Ectodermal cell (in vitro differentiated cells): Measurements from ENCODE around the gene MYCBP2.
A peak's percentile ranks its signal among the peaks of the same experiment; 100 is the strongest.

Experiments used
- H3K27ac ChIP-seq: 2 replicates; pipeline ENCODE4 v1.7.0; 2013; ENCODE audit warnings: mild to moderate bottlenecking, low read depth, low read length; ENCODE audit not compliant: insufficient read depth, poor library complexity, severe bottlenecking
- H3K27me3 ChIP-seq: 2 replicates; pipeline ENCODE4 v1.7.0; 2013; ENCODE audit warnings: mild to moderate bottlenecking, low read length; ENCODE audit not compliant: insufficient read depth, control insufficient read depth, poor library complexity, severe bottlenecking
- H3K36me3 ChIP-seq: one replicate; pipeline ENCODE4 v1.7.0; 2013; ENCODE audit warnings: low read length; ENCODE audit not compliant: control insufficient read depth, insufficient read depth
- H3K4me1 ChIP-seq: one replicate; pipeline ENCODE4 v1.7.0; 2013; ENCODE audit warnings: low read length; ENCODE audit not compliant: control insufficient read depth, insufficient read depth
- H3K4me3 ChIP-seq: 2 replicates; pipeline ENCODE4 v1.7.0; 2013; ENCODE audit warnings: low read depth, low read length, control low read depth; ENCODE audit not compliant: insufficient read depth
- H3K9me3 ChIP-seq: 2 replicates; pipeline ENCODE4 v1.7.0; 2013; ENCODE audit warnings: mild to moderate bottlenecking, low read length, moderate library complexity; ENCODE audit not compliant: control insufficient read depth
- WGBS, 2 experiments: methylation state at CpG; one replicate each; pipeline ENCODE4 v1.1.7; 2013; ENCODE audit warnings: missing lambda C conversion rate in 2 of 2; 5-methylcytosine and 5-hydroxymethylcytosine counted together

The MYCBP2 gene

GRCh38 chr13:77079902-77080413 lies 246.9 kb downstream of the MYCBP2 start:
- Histone ChIP-seq H3K9me3 (no peaks in the 10 kb centered on the region), H3K4me1 (no peaks in the 10 kb centered on the region), H3K27me3 (no peaks in the 10 kb centered on the region), H3K36me3 (peaks cover 6% of the 10 kb centered on the region), H3K4me3 (no peak overlapping the region), H3K27ac (no peak overlapping the region)

DNA sequence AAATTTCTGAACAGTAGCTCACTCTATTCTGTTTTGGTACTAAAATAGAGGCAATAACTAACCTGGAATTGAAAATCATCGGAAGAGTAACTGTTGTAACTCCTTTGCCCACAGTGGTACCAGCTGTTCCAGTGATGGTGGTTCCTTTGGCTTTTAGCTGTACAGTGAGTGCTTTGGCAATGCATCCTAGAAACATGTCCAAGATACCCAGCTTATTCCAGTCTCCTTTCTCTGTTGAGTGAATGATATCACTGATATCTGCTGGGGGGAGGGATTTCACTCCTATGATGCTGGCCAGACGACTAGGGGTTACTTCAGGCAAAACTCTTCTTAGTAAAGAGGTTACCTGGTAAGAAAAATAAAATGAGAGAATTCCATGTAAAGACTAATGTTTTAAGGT lies 259.4 kb downstream of the MYCBP2 start:
- WGBS, 2 experiments = 94 to 100% methylated on average over 2 of the region's 2 CpGs

GRCh38 chr13:77065461-77066147 lies 261.3 kb downstream of the MYCBP2 start:
- H3K9me3 ChIP-seq = no peaks in the 10 kb centered on the region
- H3K4me1 ChIP-seq = no peaks in the 10 kb centered on the region
- no peak overlapping the region for H3K27ac ChIP-seq
- no peaks in the 10 kb centered on the region for H3K27me3 ChIP-seq
- peaks cover 6% of the 10 kb centered on the region for H3K36me3 ChIP-seq
- WGBS, 2 experiments = 96% methylated on average over 2 of the region's 5 CpGs; no CpG with 5 or more reads in 1 of the 2 experiments
- H3K4me3 ChIP-seq = no peak overlapping the region

More for the DNA sequence above, 259.4 kb downstream of the MYCBP2 start:
- no peaks in the 10 kb centered on the region for H3K4me1 ChIP-seq
- H3K4me3 ChIP-seq = no peak overlapping the region
- no peaks in the 10 kb centered on the region for H3K27me3 ChIP-seq
- H3K36me3 ChIP-seq = peaks cover 6% of the 10 kb centered on the region
- no peaks in the 10 kb centered on the region for H3K9me3 ChIP-seq
- H3K27ac ChIP-seq = no peak overlapping the region

GRCh38 chr13:77062097-77062496 lies 264.8 kb downstream of the MYCBP2 start:
- H3K27me3 ChIP-seq = no peaks in the 10 kb centered on the region
- no peak overlapping the region for H3K27ac ChIP-seq
- H3K4me1 ChIP-seq = no peaks in the 10 kb centered on the region
- H3K36me3 ChIP-seq = no peaks in the 10 kb centered on the region
- 100% methylated on average over 1 of the region's 1 CpG; no CpG with 5 or more reads in 1 of the 2 experiments for WGBS, 2 experiments
- H3K9me3 ChIP-seq = no peaks in the 10 kb centered on the region
- no peak overlapping the region for H3K4me3 ChIP-seq

GRCh38 chr13:77061362-77061761 lies 265.5 kb downstream of the MYCBP2 start:
- Histone ChIP-seq H3K4me1 (no peaks in the 10 kb centered on the region), H3K27me3 (no peaks in the 10 kb centered on the region), H3K36me3 (peaks cover 6% of the 10 kb centered on the region), H3K4me3 (no peak overlapping the region), H3K9me3 (no peaks in the 10 kb centered on the region), H3K27ac (no peak overlapping the region)
- 91 to 93% methylated on average over 2 of the region's 2 CpGs for WGBS, 2 experiments

DNA sequence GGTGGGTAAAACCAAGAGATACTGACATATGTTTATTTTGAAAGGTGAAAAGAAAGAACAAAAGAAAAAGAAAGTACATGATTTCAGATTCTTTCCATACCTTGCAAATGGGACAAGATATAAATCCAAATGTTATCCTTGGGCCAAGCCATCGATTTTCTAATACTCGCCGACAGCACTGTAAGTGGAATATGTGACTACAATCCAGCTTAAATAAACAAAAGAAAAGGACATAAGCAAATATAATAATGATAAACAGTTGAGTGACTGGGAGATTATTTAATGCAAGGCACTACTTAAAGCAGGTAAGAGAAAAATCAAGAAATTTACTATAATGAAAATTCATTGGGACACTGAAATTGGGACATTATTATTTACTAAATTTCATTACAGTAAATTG lies 270.0 kb downstream of the MYCBP2 start:
- Histone ChIP-seq H3K4me3 (no peak overlapping the region), H3K9me3 (no peaks in the 10 kb centered on the region), H3K27ac (no peak overlapping the region), H3K36me3 (peaks cover 6% of the 10 kb centered on the region), H3K4me1 (no peaks in the 10 kb centered on the region), H3K27me3 (no peaks in the 10 kb centered on the region)
- 100% methylated on average over 3 of the region's 3 CpGs; no CpG with 5 or more reads in 1 of the 2 experiments for whole genome bisulfite sequencing, 2 experiments

DNA sequence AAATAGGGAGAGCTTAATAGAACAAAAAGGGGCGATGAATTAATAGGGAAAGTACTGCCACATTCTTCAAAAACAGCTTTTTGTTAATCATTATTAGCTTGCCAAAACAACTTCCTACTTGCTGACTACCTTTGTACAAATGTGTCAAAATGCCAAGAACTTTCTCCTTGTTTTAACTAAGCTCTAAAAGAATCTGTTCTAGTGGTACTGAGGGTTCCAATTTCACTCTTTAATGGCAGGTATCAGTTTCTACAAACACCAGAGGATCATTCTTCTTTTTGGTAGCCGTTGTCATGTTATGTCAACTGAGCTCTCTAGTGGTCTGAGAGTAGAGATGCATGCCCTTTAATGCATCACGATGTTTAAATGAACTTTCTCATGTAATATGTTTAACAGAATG lies 270.5 kb downstream of the MYCBP2 start:
- H3K4me3 ChIP-seq = no peak overlapping the region
- peaks cover 6% of the 10 kb centered on the region for H3K36me3 ChIP-seq
- no peaks in the 10 kb centered on the region for H3K27me3 ChIP-seq

DNA sequence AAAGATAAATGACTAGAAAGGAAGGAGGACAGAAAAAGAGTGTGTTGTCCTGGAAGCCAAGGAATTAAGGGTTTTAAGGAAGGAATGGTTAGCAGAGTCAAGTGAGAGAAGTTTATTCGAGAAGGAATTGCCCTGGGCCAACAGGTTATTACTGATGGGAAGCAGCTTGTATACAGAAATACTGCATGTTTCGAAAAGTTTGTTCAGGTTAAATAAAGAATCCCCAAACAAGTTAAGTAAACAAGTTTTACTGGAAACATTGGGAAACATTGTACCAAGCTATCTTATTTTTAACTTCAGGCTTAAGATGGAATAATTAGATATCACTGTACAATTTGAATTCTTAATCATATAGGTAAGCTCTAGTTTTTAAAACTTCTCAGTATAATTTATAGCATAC lies 271.7 kb downstream of the MYCBP2 start:
- no peak overlapping the region for H3K4me3 ChIP-seq
- H3K27ac ChIP-seq = no peak overlapping the region
- H3K36me3 ChIP-seq = peaks cover 6% of the 10 kb centered on the region
- no peaks in the 10 kb centered on the region for H3K27me3 ChIP-seq
- no peaks in the 10 kb centered on the region for H3K4me1 ChIP-seq
- WGBS, 2 experiments = 94 to 100% methylated on average over 2 of the region's 2 CpGs
- no peaks in the 10 kb centered on the region for H3K9me3 ChIP-seq

More for the DNA sequence above, 270.5 kb downstream of the MYCBP2 start:
- no peaks in the 10 kb centered on the region for H3K9me3 ChIP-seq
- H3K27ac ChIP-seq = no peak overlapping the region
- H3K4me1 ChIP-seq = no peaks in the 10 kb centered on the region
- WGBS, 2 experiments = 93% methylated on average over 2 to 3 of the region's 3 CpGs

DNA sequence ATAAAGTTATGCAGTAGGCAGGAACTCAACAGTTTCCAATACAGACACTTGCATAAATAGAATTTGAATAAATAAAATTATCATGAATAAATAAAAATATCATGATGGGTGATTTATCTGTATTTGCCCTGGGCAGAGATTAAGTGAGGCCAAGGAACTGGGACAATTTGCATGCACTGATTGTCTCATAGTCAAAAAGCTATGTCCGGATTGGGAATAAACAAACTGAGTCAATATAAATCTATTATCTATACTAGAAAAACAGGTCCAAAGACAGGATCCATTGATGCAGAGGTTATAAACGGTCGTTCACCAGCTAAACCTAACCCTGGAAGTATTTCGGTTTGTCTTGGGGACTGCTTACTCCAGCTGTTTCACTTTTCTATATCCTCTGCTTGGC lies 273.7 kb downstream of the MYCBP2 start:
- WGBS, 2 experiments = 87 to 99% methylated on average over 4 of the region's 4 CpGs
- Histone ChIP-seq H3K4me3 (no peak overlapping the region), H3K4me1 (peaks cover 10% of the 10 kb centered on the region), H3K9me3 (no peaks in the 10 kb centered on the region), H3K27me3 (no peaks in the 10 kb centered on the region), H3K36me3 (peaks cover 6% of the 10 kb centered on the region), H3K27ac (no peak overlapping the region)

DNA sequence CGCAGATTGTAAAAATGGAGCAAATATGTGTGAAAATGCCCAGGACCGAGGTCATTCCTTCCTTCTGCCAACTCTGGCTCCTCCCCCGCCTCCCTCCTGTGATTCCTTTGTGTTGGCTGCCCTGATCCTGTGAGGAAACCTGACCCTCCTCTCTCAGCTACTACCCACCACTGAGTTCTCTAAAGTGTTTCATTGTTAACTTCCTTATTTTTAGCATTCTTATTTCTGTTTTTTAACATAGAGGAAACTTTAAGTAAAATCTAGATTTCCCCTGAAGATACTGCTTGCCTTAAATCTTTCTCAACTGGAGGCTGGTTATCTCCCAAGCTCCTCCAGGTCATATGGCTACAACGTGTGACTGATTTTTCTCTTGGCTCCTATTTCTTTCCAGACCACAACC lies 278.2 kb downstream of the MYCBP2 start:
- Histone ChIP-seq H3K36me3 (no peaks in the 10 kb centered on the region), H3K9me3 (no peaks in the 10 kb centered on the region), H3K4me3 (no peak overlapping the region), H3K27ac (peak overlapping the region; percentile 58), H3K27me3 (peaks cover 13% of the 10 kb centered on the region), H3K4me1 (peaks cover 10% of the 10 kb centered on the region)
- WGBS, 2 experiments = 42 to 45% methylated on average over 3 to 4 of the region's 4 CpGs
